Measurements from ENCODE around the gene ANKRD34A. TPM values are rescaled to one million over a fixed set of nuclear protein-coding genes. Genes with fewer than 3 reads are reported as not detected.
"Not testable (repeated sequence)": the region's sequence is repeated elsewhere in the genome, so short reads cannot be mapped to it uniquely, and the experiment has no call there.

ANKRD34A gene
- total RNA-seq, 1 donor from 2014 or later: 4.8 TPM

DNA sequence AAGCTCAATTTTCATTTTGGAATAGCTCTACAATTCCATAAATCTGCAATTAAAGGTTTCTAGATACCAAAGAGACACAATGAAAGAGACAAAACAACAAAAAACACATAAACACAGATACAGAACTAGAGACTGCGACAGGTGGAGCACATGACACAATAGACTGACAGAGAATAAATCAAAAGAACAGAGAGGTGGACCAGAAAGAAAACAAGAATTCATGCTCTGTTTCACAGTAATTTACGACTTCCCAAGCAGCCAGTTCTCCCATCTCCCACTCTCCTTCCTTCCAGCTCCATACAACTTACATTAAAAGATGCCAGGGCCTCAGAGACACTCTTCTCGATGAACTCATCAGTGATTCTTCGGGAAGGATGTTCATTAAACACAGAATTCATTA lies 22.0 kb downstream of the ANKRD34A start:
- no peaks in the 10 kb centered on the region for H3K27me3 Mint-ChIP-seq (ENCODE audit: insufficient read depth)

GRCh38 chr1:145937436-145937835 lies 26.9 kb downstream of the ANKRD34A start:
- intact Hi-C loops (cut with micrococcal nuclease): no loop called here
- H3K27ac Mint-ChIP-seq: no peak overlapping the region
- H3K4me3 Mint-ChIP-seq: no peak overlapping the region
- H3K36me3 Mint-ChIP-seq (ENCODE audit: low read depth): peaks cover 27% of the 10 kb centered on the region
- H3K27me3 Mint-ChIP-seq (ENCODE audit: insufficient read depth): no peaks in the 10 kb centered on the region
- no peak for DNase-seq (ENCODE audit: low spot score)
- H3K4me1 Mint-ChIP-seq (ENCODE audit: low read depth): peaks cover 14% of the 10 kb centered on the region
- no peaks in the 10 kb centered on the region for H3K9me3 Mint-ChIP-seq

More for the DNA sequence above, 22.0 kb downstream of the ANKRD34A start:
- Mint-ChIP-seq H3K9me3 (no peaks in the 10 kb centered on the region), H3K27ac (no peak overlapping the region), H3K4me1 (ENCODE audit: low read depth) (no peaks in the 10 kb centered on the region), H3K4me3 (no peak overlapping the region), H3K36me3 (ENCODE audit: low read depth) (peaks cover 24% of the 10 kb centered on the region)
- intact Hi-C loops (cut with micrococcal nuclease): no loop called here
- no peak for DNase-seq (ENCODE audit: low spot score)

- peaks cover 18% of the 10 kb centered on the region for H3K4me1 Mint-ChIP-seq (ENCODE audit: low read depth)
- H3K4me3 Mint-ChIP-seq: no peak overlapping the region
- H3K9me3 Mint-ChIP-seq: no peaks in the 10 kb centered on the region
These were observed 28.1 kb downstream of the ANKRD34A start for GRCh38 chr1:145936247-145936646.

GRCh38 chr1:145935708-145936107 lies 28.7 kb downstream of the ANKRD34A start:
- H3K36me3 Mint-ChIP-seq (ENCODE audit: low read depth): peaks cover 24% of the 10 kb centered on the region
- DNase-seq (ENCODE audit: low spot score): no peak
- no peaks in the 10 kb centered on the region for H3K27me3 Mint-ChIP-seq (ENCODE audit: insufficient read depth)
- H3K9me3 Mint-ChIP-seq: no peaks in the 10 kb centered on the region
- no peak overlapping the region for H3K27ac Mint-ChIP-seq
- H3K4me1 Mint-ChIP-seq (ENCODE audit: low read depth): peaks cover 18% of the 10 kb centered on the region
- intact Hi-C loops (cut with micrococcal nuclease): no loop called here
- H3K4me3 Mint-ChIP-seq: no peak overlapping the region

More at GRCh38 chr1:145936247-145936646, 28.1 kb downstream of the ANKRD34A start:
- H3K27ac Mint-ChIP-seq: no peak overlapping the region
- DNase-seq (ENCODE audit: low spot score): no peak
- H3K36me3 Mint-ChIP-seq (ENCODE audit: low read depth): peaks cover 22% of the 10 kb centered on the region
- intact Hi-C loops (cut with micrococcal nuclease): no loop called here
- no peaks in the 10 kb centered on the region for H3K27me3 Mint-ChIP-seq (ENCODE audit: insufficient read depth)

GRCh38 chr1:145932522-145933009 lies 31.8 kb downstream of the ANKRD34A start:
- H3K9me3 Mint-ChIP-seq; intact Hi-C loops (cut with micrococcal nuclease); DNase-seq (ENCODE audit: low spot score); H3K27me3 Mint-ChIP-seq (ENCODE audit: insufficient read depth): not testable (repeated sequence)
- peaks cover 18% of the 10 kb centered on the region for H3K4me1 Mint-ChIP-seq (ENCODE audit: low read depth)
- peak overlapping the region; percentile 69 for H3K27ac Mint-ChIP-seq
- H3K36me3 Mint-ChIP-seq (ENCODE audit: low read depth): peaks cover 24% of the 10 kb centered on the region
- peak overlapping the region; percentile 58 for H3K4me3 Mint-ChIP-seq

- no peaks in the 10 kb centered on the region for H3K9me3 Mint-ChIP-seq
- H3K27me3 Mint-ChIP-seq (ENCODE audit: insufficient read depth): no peaks in the 10 kb centered on the region
- H3K27ac Mint-ChIP-seq: peak overlapping the region; percentile 20
- intact Hi-C loops (cut with micrococcal nuclease): loop anchor here (1.0 to 2.0 kb wide), 6 partner anchors 10 to 70 kb away; partner anchors contain the start of genes ANKRD34A, ITGA10, PEX11B and POLR3GL
- DNase-seq (ENCODE audit: low spot score): no peak
- no peak overlapping the region for H3K4me3 Mint-ChIP-seq
- peaks cover 6% of the 10 kb centered on the region for H3K36me3 Mint-ChIP-seq (ENCODE audit: low read depth)
- peaks cover 19% of the 10 kb centered on the region for H3K4me1 Mint-ChIP-seq (ENCODE audit: low read depth)
These were observed 36.3 kb downstream of the ANKRD34A start for GRCh38 chr1:145927916-145928643.

- H3K27ac Mint-ChIP-seq: peak within 1 kb of the TSS; percentile 20
- DNase-seq (ENCODE audit: low spot score): peak; percentile 93
- H3K27me3 Mint-ChIP-seq (ENCODE audit: insufficient read depth): no peaks in the 10 kb centered on the region
- H3K9me3 Mint-ChIP-seq: no peaks in the 10 kb centered on the region
- H3K4me3 Mint-ChIP-seq: no peak within 1 kb of the TSS
- intact Hi-C loops (cut with micrococcal nuclease): loop anchor here (1.0 to 2.0 kb wide), 6 partner anchors 9 to 69 kb away; partner anchors contain the start of genes ANKRD34A, ITGA10, PEX11B and POLR3GL
- peaks cover 11% of the 10 kb centered on the region for H3K4me1 Mint-ChIP-seq (ENCODE audit: low read depth)
- H3K36me3 Mint-ChIP-seq (ENCODE audit: low read depth): peaks cover 8% of the 10 kb centered on the region
These were observed 37.1 kb downstream of the ANKRD34A start, which contains the start of gene RBM8A for GRCh38 chr1:145927063-145927886. Gene RBM8A, minus strand, starts transcription at chr1:145927484. Its CDS starts 58 bp downstream, at chr1:145927426.

- no peak overlapping the region for H3K4me3 Mint-ChIP-seq
- intact Hi-C loops (cut with micrococcal nuclease): loop anchor here (1.0 to 2.0 kb wide), 6 partner anchors 8 to 68 kb away; partner anchors contain the start of genes ANKRD34A, ITGA10, PEX11B and POLR3GL
- H3K4me1 Mint-ChIP-seq (ENCODE audit: low read depth): peaks cover 9% of the 10 kb centered on the region
- no peaks in the 10 kb centered on the region for H3K27me3 Mint-ChIP-seq (ENCODE audit: insufficient read depth)
- H3K9me3 Mint-ChIP-seq: no peaks in the 10 kb centered on the region
- H3K27ac Mint-ChIP-seq: no peak overlapping the region
- DNase-seq (ENCODE audit: low spot score): peak; percentile 24
- H3K36me3 Mint-ChIP-seq (ENCODE audit: low read depth): peaks cover 8% of the 10 kb centered on the region
These were observed 37.7 kb downstream of the ANKRD34A start for GRCh38 chr1:145926686-145927062.

- DNase-seq (ENCODE audit: low spot score): no peak
- H3K4me3 Mint-ChIP-seq: no peak overlapping the region
- peaks cover 38% of the 10 kb centered on the region for H3K4me1 Mint-ChIP-seq (ENCODE audit: low read depth)
- no peak overlapping the region for H3K27ac Mint-ChIP-seq
- intact Hi-C loops (cut with micrococcal nuclease): no loop called here
- H3K9me3 Mint-ChIP-seq: no peaks in the 10 kb centered on the region
- H3K36me3 Mint-ChIP-seq (ENCODE audit: low read depth): peaks cover 16% of the 10 kb centered on the region
- no peaks in the 10 kb centered on the region for H3K27me3 Mint-ChIP-seq (ENCODE audit: insufficient read depth)
These were observed 42.1 kb downstream of the ANKRD34A start for GRCh38 chr1:145922266-145922665.

DNA sequence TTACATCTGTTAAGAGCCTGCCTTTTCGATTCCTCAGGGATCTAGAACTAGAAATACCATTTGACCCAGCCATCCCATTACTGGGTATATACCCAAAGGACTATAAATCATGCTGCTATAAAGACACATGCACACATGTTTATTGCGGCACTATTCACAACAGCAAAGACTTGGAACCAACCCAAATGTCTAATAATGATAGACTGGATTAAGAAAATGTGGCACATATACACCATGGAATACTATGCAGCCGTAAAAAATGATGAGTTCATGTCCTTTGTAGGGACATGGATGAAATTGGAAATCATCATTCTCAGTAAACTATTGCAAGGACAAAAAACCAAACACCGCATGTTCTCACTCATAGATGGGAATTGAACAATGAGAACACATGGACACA lies 44.1 kb downstream of the ANKRD34A start:
- H3K27me3 Mint-ChIP-seq (ENCODE audit: insufficient read depth); H3K27ac Mint-ChIP-seq; intact Hi-C loops (cut with micrococcal nuclease); DNase-seq (ENCODE audit: low spot score); H3K9me3 Mint-ChIP-seq: not testable (repeated sequence)
- Mint-ChIP-seq H3K36me3 (ENCODE audit: low read depth) (peaks cover 28% of the 10 kb centered on the region), H3K4me3 (peak overlapping the region; percentile 88), H3K4me1 (ENCODE audit: low read depth) (peaks cover 41% of the 10 kb centered on the region)

- Mint-ChIP-seq H3K4me3 (peak overlapping the region; percentile 88), H3K4me1 (ENCODE audit: low read depth) (peaks cover 41% of the 10 kb centered on the region), H3K36me3 (ENCODE audit: low read depth) (peaks cover 32% of the 10 kb centered on the region), H3K27me3 (ENCODE audit: insufficient read depth) (no peaks in the 10 kb centered on the region), H3K27ac (peak overlapping the region; percentile 91), H3K9me3 (no peaks in the 10 kb centered on the region)
- intact Hi-C loops (cut with micrococcal nuclease): loop anchor here (1.0 to 2.0 kb wide), 5 partner anchors 8 to 74 kb away; partner anchors contain the start of genes ANKRD34A, ANKRD35, NUDT17 and POLR3GL
- DNase-seq (ENCODE audit: low spot score): no peak
These were observed 45.1 kb downstream of the ANKRD34A start for GRCh38 chr1:145918992-145919939.
